Renal pelvis (tissue), 12 donors: ENCODE measurements around the gene ALDH7A1. TPM values are rescaled to one million over a fixed set of nuclear protein-coding genes. Genes with fewer than 3 reads are reported as not detected.
A peak's percentile ranks its signal among the peaks of the same experiment; 100 is the strongest.
"Not testable (repeated sequence)": the region's sequence is repeated elsewhere in the genome, so short reads cannot be mapped to it uniquely, and the experiment has no call there.

Experiments used
- DNase-seq: peaks from one replicate; pipeline ENCODE4 v3.0.0-alpha.2; 2013
- long read RNA-seq, 16 experiments: transcript quantifications; one replicate each; lab custom pipeline, GENCODE V29; 2026
- polyA plus RNA-seq, 3 donors: library from polyadenylated mRNA; unstranded; fragments of 120-200 nt; gene quantifications; one replicate each; pipeline ENCODE4 v1.2.1, GENCODE V29; 2013; ENCODE audit not compliant: insufficient read length in 3 of 3

The ALDH7A1 gene
- polyA plus RNA-seq, result 100 to 1,000 TPM; 146 to 167 (median 166) TPM
- long read RNA-seq, donor 1, full-length matches to known transcripts, result 27 of 48 reads
- long read RNA-seq, donor 1, partial matches to known transcripts, result 21 of 48 reads
- long read RNA-seq, donor 1, other reads (novel, unspliced or antisense), result 0 of 48 reads
- long read RNA-seq, donor 2, full-length matches to known transcripts, result 58 of 80 reads
- long read RNA-seq, donor 2, partial matches to known transcripts, result 22 of 80 reads
- long read RNA-seq, donor 2, other reads (novel, unspliced or antisense), result 0 of 80 reads
- long read RNA-seq, donor 3, full-length matches to known transcripts, result 31 of 49 reads
- long read RNA-seq, donor 3, partial matches to known transcripts, result 18 of 49 reads
- long read RNA-seq, donor 3, other reads (novel, unspliced or antisense), result 0 of 49 reads
- long read RNA-seq, donor 4, full-length matches to known transcripts, result 40 of 71 reads
- long read RNA-seq, donor 4, partial matches to known transcripts, result 31 of 71 reads
- long read RNA-seq, donor 4, other reads (novel, unspliced or antisense), result 0 of 71 reads
- long read RNA-seq, donor 5, full-length matches to known transcripts, result 20 of 27 reads
- long read RNA-seq, donor 5, partial matches to known transcripts, result 7 of 27 reads
- long read RNA-seq, donor 5, other reads (novel, unspliced or antisense), result 0 of 27 reads
- long read RNA-seq, donor 6, full-length matches to known transcripts, result 33 of 78 reads
- long read RNA-seq, donor 6, partial matches to known transcripts, result 45 of 78 reads
- long read RNA-seq, donor 6, other reads (novel, unspliced or antisense), result 0 of 78 reads
- long read RNA-seq, donor 7, full-length matches to known transcripts, result 38 of 72 reads
- long read RNA-seq, donor 7, partial matches to known transcripts, result 34 of 72 reads
- long read RNA-seq, donor 7, other reads (novel, unspliced or antisense), result 0 of 72 reads
- long read RNA-seq, donor 8, full-length matches to known transcripts, result 12 of 17 reads
- long read RNA-seq, donor 8, partial matches to known transcripts, result 5 of 17 reads
- long read RNA-seq, donor 8, other reads (novel, unspliced or antisense), result 0 of 17 reads
- long read RNA-seq, donor 9, full-length matches to known transcripts, result 49 of 68 reads
- long read RNA-seq, donor 9, partial matches to known transcripts, result 19 of 68 reads
- long read RNA-seq, donor 9, other reads (novel, unspliced or antisense), result 0 of 68 reads
- long read RNA-seq, donor 10, full-length matches to known transcripts, result 42 of 103 reads
- long read RNA-seq, donor 10, partial matches to known transcripts, result 61 of 103 reads
- long read RNA-seq, donor 10, other reads (novel, unspliced or antisense), result 0 of 103 reads
- long read RNA-seq, donor 11, full-length matches to known transcripts, result 30 of 39 reads
- long read RNA-seq, donor 11, partial matches to known transcripts, result 9 of 39 reads
- long read RNA-seq, donor 11, other reads (novel, unspliced or antisense), result 0 of 39 reads
- long read RNA-seq, donor 12, full-length matches to known transcripts, result 54 of 91 reads
- long read RNA-seq, donor 12, partial matches to known transcripts, result 37 of 91 reads
- long read RNA-seq, donor 12, other reads (novel, unspliced or antisense), result 0 of 91 reads
- long read RNA-seq, donor 13, full-length matches to known transcripts, result 14 of 106 reads
- long read RNA-seq, donor 13, partial matches to known transcripts, result 92 of 106 reads
- long read RNA-seq, donor 13, other reads (novel, unspliced or antisense), result 0 of 106 reads
- long read RNA-seq, donor 14, full-length matches to known transcripts, result 41 of 90 reads
- long read RNA-seq, donor 14, partial matches to known transcripts, result 49 of 90 reads
- long read RNA-seq, donor 14, other reads (novel, unspliced or antisense), result 0 of 90 reads
- long read RNA-seq, donor 15, full-length matches to known transcripts, result 40 of 53 reads
- long read RNA-seq, donor 15, partial matches to known transcripts, result 13 of 53 reads
- long read RNA-seq, donor 15, other reads (novel, unspliced or antisense), result 0 of 53 reads
- long read RNA-seq, donor 16, full-length matches to known transcripts, result 46 of 82 reads
- long read RNA-seq, donor 16, partial matches to known transcripts, result 36 of 82 reads
- long read RNA-seq, donor 16, other reads (novel, unspliced or antisense), result 0 of 82 reads

- DNase-seq, result peak; percentile 95
Measured at GRCh38 chr5:126594748-126595485, at the start of gene ALDH7A1. Gene ALDH7A1 (minus strand): TSS chr5:126595219. CDS start chr5:126595198, 21 bp downstream.

DNA sequence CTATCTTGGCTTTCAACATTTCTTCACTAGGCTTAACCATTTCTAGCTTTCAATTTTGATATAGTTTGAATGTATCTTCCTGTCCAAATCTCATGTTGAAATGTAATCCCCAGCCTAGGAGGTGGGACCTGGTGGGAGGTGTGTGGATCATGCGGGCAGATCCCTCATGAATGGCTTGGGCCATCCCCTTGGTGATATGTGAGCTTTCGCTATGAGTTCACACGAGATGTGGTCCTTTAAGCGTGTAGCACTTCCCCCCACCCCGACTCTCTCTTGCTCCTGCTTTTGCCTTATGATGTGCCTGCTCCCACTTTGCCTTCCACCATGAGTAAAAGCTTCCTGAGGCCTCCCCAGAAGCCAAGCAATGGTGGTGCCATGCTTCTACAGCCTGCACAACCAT, 46.4 kb upstream of the ALDH7A1 start:
- no peak for DNase-seq

DNA sequence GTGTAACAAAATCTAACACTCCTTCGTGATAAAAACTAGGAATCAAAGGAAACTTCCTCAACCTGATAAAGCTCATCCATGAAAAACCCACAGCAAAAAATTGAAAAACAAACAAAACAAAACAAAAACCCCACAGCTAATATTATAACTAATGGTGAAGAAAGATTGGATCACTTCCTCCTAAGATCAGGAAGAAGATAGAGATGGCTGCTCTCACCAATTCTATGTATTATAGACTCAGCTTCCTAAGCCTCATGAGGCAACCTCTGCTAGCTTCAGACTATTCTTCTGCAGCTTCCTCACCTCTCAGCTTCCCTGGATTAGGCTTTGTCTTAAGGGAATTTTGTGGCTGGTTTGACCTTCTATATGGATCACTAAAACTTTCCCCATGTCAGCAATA, 45.8 kb upstream of the ALDH7A1 start:
- DNase-seq, result no peak

GRCh38 chr5:126636956-126637355, 41.9 kb upstream of the ALDH7A1 start:
- no peak for DNase-seq

GRCh38 chr5:126635585-126635984, 40.6 kb upstream of the ALDH7A1 start:
- no peak for DNase-seq

DNA sequence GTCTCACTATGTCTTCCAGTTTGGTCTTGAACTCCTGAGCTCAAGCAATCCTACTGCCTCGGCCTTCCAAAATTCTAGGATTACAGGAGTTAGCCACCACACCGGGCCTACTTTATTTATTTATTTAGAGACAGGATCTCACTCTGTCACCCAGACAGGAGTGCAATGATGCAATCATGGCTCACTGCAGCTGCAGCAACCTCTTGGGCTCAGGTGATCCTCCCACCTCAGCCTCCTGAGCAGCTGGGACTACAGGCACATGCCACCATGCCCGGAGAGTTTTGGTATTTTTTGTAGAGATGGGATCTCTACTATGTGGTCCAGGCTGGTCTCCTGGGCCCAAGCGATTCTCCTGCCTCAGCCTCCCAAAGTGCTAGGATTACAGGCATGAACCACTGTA, 38.5 kb upstream of the ALDH7A1 start:
- DNase-seq, result no peak

- no peak for DNase-seq
Measured at GRCh38 chr5:126631920-126632319, 36.9 kb upstream of the ALDH7A1 start.

- DNase-seq, result no peak
Measured at GRCh38 chr5:126628102-126628501, 33.1 kb upstream of the ALDH7A1 start.

DNA sequence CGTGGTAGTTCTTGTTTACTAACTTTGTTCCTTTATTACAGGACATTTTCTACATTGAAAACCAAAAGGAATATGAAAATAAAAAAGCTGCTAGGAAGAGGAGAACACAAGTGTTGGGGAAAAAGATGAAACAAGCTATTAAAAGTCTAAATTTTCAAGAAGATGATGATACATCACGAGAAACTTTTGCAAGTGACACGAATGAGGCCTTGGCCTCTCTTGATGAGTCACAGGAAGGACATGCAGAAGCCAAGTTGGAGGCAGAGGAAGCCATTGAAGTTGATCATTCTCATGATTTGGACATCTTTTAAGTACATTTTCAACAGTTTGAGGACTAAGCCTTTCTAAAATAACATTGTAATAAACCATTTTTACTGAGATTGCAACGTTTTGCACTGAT, 29.5 kb upstream of the ALDH7A1 start:
- no peak for DNase-seq

DNA sequence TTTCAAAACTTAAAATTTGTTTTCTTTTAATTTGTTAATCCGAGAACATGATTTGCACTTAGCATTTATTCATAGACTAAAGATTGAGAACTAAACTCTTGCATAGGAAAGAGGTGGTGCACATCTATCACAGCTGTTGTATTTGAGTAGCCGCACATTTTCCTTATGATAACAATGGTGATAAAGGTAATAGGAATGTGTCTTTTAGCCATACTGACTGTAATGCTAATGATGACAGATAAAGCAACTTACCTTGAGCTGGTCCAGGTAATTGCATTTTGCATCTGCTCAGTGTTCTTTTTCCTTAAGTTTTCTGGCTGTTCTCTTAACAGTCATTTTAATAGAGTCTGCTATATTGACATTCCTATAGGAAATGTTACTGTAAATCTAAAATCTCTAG, 24.8 kb upstream of the ALDH7A1 start:
- DNase-seq, result no peak

GRCh38 chr5:126617603-126618002, 22.6 kb upstream of the ALDH7A1 start:
- DNase-seq, result not testable (repeated sequence)

DNA sequence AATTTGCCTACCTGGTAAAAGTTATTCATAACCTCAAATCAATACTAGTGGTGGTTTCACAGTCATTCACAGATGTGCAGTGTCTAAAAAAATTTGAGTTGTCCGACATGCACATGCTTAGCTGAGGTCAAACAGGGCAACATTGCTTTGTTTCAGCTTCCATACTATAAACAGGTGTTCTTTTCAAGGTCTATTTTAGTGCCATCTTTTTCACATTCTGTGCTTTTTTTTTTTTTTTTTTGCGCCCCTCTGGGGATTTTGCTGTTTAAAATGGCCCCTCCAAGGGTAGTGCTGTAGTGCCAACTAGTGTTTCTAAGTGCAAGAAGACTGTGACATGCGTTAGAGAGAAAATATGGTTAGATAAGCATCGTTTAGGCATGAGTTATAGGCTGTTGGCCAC, 20.3 kb upstream of the ALDH7A1 start:
- DNase-seq, result no peak

DNA sequence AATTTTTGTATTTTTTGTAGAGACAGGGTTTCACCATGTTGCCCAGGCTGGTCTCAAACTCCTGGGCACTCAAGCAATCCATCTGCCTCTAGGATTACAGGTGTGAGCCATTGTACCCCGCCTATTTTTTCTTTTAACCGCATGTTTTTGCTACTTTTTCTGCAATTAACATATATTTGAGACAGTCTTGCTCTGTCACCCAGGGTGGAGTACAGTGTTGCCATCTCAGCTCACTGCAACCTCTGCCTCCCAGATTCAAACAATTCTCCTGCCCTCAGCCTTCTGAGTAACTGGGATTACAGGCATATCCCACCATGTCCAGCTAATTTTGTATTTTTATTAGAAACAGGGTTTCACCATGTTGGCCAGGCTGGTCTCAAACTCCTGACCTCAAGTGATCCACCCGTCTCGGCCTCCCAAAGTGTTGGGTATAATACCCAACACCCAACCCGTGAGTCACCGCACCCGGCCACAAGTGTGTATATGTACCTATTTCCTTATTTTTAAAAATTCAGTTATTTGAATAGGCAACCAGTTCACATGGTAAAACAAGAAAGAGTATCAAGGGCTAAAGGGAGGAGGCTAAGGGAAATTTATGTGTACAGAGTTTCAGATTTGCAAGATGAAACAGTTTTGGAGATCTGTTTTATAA, 19.0 kb upstream of the ALDH7A1 start:
- DNase-seq, result no peak

- DNase-seq, result no peak
Measured at GRCh38 chr5:126610616-126611015, 15.6 kb upstream of the ALDH7A1 start.

- DNase-seq, result no peak
Measured at GRCh38 chr5:126610160-126610559, 15.1 kb upstream of the ALDH7A1 start.

- no peak for DNase-seq
Measured at GRCh38 chr5:126605525-126605924, 10.5 kb upstream of the ALDH7A1 start.

- no peak for DNase-seq
Measured at GRCh38 chr5:126603402-126603991, 8.5 kb upstream of the ALDH7A1 start.
